Skin epidermis (tissue), 12 donors: ENCODE data around the gene MEPCE.
"Not testable (repeated sequence)": the region's sequence is repeated elsewhere in the genome, so short reads cannot be mapped to it uniquely, and the experiment has no call there.

ENCODE experiments used
- H3K27ac ChIP-seq, 21 experiments: fragments of 200-600 bp; sonication (generic) in 11 of 21; one replicate each; pipeline ENCODE4 v1.5.0; 2020; ENCODE audit warnings: mild to moderate bottlenecking in 3 of 21, inconsistent platforms in 2 of 21, moderate library complexity in 2 of 21
- H3K4me3 ChIP-seq, 7 experiments: fragments of 200-600 bp; sonication (generic) in 2 of 7; one replicate each; pipeline ENCODE4 v1.5.0; 2020; ENCODE audit warnings: inconsistent platforms in 2 of 7, mild to moderate bottlenecking in 2 of 7, moderate library complexity in 1 of 7

MEPCE gene, protein sequence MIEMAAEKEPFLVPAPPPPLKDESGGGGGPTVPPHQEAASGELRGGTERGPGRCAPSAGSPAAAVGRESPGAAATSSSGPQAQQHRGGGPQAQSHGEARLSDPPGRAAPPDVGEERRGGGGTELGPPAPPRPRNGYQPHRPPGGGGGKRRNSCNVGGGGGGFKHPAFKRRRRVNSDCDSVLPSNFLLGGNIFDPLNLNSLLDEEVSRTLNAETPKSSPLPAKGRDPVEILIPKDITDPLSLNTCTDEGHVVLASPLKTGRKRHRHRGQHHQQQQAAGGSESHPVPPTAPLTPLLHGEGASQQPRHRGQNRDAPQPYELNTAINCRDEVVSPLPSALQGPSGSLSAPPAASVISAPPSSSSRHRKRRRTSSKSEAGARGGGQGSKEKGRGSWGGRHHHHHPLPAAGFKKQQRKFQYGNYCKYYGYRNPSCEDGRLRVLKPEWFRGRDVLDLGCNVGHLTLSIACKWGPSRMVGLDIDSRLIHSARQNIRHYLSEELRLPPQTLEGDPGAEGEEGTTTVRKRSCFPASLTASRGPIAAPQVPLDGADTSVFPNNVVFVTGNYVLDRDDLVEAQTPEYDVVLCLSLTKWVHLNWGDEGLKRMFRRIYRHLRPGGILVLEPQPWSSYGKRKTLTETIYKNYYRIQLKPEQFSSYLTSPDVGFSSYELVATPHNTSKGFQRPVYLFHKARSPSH

DNA sequence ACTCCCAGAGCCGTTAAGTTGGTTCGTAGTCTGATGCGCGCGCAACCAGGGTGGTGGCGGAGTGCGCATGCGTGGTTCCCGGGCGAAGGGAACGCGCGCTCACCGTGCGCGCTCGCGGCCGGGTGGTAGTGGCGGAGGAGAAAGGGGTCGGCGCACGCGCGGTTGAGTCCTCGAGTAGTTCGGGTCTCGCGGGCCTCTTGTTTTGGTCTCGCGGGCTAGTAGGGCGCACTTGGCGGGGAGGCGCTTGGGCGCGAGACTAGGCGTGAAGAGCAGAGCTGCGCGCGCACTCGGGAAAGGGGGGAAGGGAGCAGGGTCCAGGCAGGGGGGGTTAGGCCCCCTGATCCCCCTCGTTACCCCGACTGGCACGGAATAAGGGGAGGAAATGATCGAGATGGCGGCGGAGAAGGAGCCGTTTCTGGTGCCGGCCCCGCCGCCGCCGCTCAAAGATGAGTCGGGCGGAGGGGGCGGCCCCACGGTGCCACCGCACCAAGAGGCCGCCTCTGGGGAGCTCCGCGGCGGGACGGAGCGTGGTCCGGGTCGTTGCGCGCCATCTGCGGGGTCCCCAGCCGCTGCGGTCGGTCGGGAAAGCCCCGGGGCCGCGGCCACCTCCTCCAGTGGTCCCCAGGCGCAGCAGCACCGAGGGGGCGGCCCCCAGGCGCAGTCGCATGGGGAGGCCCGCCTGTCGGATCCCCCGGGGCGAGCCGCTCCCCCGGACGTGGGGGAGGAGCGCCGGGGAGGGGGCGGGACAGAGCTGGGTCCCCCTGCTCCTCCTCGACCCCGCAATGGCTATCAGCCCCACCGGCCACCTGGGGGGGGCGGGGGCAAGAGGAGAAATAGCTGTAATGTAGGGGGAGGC lies at the start of gene MEPCE:
Gene MEPCE, plus strand, starts transcription at position 195 of the 856 bp plus-strand sequence. Its CDS starts 188 bp downstream, at position 383.
- peak within 1 kb of the TSS; percentile 95 to 100 (median 99) for H3K27ac ChIP-seq
- H3K4me3 ChIP-seq, result peak within 1 kb of the TSS; percentile 60 to 94 (median 92)

DNA sequence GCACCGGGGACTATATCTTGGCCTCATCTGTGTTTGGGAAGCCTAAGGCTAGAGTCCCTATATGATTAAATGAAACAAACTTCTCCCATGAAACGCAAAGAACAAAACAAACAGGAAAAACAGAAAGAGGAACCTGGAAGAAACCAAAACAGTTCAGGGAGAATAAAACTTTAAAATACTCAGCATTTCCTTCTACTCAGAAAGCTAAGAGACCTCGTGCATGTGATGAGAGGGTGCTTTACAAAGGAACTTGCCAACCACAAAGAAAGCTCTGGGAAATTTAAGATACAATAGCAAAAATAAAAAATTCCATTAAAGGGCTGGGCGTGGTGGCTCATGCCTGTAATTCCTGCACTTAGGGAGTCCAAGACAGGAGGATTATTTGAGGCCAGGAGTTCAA lies 49.4 kb upstream of the MEPCE start:
- Histone ChIP-seq H3K4me3 (no peak overlapping the region), H3K27ac (peak overlapping the region in 10 of 21 experiments; percentile 0 to 76 (median 53))

DNA sequence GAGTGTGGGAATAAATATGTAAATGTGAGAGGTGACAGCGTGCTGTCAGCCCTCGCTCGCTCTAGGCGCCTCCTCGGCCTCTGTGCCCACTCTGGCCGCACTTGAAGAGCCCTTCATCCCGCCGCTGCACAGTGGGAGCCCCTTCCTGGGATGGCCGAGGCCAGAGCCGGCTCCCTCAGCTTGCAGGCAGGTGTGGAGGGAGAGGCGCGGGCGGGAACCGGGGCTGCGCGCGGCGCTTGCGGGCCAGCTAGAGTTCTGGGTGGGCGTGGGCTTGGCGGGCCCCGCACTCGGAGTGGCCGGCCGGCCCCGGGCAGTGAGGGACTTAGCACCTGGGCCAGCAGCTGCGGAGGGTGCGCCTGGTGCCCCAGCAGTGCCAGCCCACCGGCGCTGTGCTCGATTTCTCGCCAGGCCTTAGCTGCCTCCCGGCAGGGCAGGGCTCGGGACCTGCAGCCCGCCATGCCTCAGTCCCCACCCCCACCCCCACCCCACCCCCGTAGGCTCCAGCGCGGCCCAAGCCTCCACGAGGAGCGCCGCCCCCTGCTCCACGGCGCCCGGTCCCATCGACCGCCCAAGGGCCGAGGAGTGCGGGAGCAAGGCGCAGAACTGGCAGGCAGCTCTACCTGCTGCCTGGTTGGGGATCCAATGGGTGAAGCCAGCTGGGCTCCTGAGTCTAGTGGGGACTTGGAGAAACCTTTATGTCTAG lies 47.9 kb upstream of the MEPCE start:
- H3K27ac ChIP-seq, H3K4me3 ChIP-seq: not testable (repeated sequence)

DNA sequence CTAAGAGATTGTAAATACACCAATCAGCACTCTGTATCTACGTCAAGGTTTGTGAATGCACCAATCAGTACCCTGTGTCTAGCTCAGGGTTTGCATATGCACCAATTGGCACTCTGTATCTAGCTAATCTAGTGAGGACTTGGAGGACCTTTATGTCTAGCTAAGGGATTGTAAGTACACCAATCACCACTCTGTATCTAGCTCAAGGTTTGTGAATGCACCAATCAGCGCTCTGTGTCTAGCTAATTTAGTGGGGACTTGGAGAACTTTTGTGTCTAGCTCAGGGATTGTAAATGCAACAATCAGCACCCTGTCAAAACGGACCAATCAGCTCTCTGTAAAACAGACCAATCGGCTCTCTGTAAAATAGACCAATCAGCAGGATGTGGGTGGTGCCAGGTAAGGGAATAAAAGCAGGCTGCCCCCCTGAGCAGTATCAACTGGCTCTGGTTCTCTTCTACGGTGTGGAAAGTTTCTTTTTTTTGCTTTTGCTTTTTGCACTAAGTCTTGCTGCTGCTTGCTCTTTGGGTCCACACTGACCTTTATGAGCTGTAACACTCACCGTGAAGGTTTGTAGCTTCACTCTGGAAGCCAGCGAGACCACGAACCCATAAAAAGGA lies 47.3 kb upstream of the MEPCE start:
- H3K4me3 ChIP-seq, result not testable (repeated sequence)

DNA sequence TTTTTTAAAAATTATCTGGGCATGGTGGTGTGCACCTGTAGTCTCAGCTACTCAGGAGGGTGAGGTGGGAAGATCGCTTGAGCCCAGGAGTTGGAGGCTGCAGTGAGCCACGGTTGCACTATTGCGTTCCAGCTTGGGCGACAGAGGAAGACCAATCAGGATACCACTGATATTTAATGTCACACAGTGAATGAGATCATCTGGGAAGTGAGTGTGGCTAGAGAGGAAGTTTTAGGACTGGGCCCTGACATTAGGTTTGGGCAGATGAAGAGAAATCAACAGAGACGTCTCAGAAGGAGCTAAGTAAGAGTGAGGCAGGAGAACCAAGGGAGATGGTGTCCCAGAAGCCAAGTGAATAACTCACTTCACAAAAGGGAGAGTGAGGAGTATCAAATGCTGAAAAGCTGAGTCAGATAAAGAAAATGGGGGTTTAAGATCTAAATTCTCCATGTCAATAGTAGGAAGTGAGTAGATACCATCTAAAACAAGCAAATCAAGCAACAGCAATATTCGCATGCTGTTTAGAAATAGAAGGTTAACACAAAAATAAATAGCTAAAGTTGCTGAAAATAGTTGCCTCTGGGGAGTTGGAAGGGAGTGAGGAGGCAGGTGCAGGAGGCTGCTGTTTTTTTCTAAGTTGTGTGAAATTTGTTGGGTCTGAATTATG lies 44.9 kb upstream of the MEPCE start:
- H3K27ac ChIP-seq, result peak overlapping the region in 1 of 21 experiments; percentile 16

More for the DNA sequence above, 47.3 kb upstream of the MEPCE start:
- H3K27ac ChIP-seq, result peak overlapping the region in 6 of 21 experiments; percentile 8 to 59 (median 32)

DNA sequence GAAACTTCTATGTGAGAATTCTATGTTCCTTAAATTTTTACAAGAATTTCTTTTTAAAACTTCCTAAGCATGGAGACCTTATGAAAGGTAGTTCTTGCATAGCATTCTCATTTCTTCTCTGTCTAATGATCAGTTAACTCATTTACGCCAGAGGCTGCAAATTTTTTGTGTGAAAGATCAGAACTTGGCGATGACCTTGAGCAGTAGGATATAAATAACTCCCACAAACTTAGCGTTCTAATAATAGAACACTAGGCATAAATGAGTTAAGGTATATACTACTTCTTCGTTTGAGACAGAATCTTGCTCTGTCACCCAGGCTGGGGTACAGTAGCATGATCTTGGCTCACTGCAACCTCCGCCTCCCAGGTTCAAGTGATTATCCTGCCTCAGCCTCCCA lies 42.7 kb upstream of the MEPCE start:
- Histone ChIP-seq H3K4me3 (no peak overlapping the region), H3K27ac (no peak overlapping the region)

More for the DNA sequence above, 44.9 kb upstream of the MEPCE start:
- no peak overlapping the region for H3K4me3 ChIP-seq

DNA sequence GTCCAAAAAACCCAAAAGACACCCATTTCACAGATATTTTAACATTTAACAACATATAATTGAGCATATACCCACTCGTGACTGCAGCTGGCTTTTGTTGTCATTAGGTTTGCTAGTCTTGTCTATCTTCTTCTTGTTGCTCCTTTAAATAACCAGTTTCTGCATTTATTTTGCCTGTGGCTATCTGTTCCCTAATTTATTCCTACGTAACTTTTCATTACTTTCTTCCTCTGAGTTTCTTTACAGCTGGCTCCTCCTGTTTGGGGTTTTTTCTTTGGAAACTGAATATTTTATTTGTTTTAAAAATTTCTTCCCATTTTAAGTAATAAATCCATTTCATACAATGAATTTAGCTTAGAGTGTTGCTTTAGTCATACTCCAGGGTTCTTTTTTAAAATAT lies 41.9 kb upstream of the MEPCE start:
- no peak overlapping the region for H3K4me3 ChIP-seq
- no peak overlapping the region for H3K27ac ChIP-seq

DNA sequence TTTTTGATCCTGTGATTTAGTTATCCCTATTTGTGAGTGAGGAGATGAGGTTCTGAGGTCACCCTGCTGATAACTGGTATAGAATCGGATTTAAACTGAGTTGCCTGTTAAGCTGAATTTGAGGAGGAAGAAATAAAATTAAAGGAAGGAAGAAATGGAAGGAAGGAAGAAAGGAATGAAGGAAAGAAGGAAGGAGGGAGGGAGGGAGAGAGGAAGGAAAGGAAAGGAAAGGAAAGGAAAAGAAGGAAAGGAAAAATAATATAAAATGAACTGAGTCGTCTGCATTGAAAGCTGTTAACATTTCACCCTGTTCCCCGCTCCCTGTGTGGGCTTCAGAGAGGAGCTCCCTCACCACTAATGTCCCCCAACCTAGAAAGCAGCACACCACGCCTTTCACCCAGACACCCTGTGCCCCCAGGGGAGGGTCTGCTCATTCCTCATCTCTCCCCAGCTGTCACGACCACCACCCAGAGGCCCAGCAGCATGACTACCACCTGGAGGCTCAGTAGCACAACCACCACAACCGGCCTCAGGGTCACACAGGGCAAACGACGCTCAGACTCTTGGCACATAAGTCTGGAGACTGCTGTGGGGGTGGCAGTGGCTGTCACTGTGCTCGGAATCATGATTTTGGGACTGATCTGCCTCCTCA lies 40.1 kb upstream of the MEPCE start:
- Histone ChIP-seq H3K4me3 (no peak overlapping the region), H3K27ac (no peak overlapping the region)

DNA sequence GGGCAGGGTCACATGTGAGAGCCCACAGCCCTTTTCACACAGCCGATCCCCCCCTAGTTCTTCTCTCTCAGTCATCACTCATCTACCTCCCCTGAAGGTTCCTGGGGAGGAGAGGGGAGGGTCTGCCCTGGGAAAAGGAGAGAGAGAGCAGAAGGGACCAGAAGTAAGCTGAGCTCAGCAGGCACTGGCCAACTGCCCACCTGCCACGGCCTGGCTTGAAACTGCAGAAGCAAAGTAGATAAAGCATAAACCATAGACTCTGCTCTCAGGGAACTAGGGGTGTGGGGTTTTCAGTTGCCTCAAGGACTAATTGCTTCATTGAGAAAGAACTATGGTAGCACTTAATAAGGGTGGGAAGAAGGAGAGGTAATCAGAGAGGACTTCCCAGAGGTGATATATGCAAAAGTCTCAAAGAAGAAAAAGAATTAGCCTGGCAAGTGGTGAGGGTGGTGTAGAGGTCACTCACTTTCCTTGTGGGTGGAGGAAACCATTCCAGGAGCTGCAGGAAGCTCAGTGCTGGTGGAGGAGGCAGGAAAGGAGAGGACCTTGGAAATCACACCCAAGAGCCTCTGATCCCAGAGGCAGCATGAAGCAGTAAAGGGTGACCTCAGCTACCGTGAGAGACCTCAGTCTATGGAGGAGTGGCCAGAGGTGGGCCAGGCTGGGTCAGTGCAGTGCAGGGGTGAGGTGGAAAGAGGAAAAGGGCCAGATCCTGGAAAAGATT lies 39.2 kb upstream of the MEPCE start:
- no peak overlapping the region for H3K27ac ChIP-seq

DNA sequence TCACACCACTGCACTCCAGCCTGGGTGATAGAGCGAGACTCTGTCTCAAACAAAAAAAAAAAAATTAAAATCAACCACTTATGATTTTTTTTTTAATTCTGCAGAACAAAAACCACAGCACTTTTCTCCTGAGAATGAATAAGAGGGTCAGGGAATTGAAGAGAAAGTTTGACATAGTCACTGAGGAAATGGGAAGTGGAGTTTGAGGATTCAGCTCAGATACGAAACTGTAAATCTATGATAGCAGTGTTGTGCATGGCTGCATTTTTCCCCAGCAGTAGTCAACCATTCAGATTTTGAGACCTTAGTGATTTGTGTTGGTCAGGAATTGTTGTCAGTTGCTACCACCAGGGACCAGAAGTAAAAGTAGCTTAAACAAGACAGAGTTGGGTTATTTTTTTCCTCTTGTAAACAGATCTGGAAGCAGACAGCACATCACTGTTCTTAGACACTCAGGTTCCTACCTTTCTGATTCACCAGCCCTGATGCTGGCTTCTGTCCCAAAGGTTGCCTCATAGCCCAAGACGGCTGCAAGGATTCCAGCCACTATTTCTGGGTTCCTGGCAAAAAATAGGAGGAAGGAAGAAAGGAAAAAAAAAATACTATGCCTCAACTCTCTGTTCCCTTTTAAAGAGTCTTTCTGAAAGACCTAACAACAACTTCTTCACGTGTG lies 36.3 kb upstream of the MEPCE start:
- Histone ChIP-seq H3K4me3 (no peak overlapping the region), H3K27ac (no peak overlapping the region)

More for the DNA sequence above, 39.2 kb upstream of the MEPCE start:
- H3K4me3 ChIP-seq, result no peak overlapping the region

DNA sequence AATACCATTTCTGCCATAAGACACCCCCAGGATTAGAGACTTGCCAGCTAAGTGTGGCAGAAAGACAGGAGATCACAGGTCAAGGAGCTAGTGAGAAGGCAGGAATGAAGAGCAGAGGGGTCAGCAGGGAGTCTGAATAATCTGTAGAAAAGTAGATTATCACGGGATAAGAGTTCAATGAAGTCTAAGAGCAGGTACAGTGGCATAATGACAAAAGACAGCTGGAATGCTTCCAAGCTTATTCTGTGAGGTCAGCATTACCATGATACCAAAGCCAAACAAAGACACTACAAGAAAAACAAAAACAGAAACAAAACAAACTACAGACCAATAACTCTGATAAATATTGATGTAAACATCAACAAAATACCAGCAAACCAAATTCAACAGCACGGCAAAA lies 35.6 kb upstream of the MEPCE start:
- Histone ChIP-seq H3K27ac (no peak overlapping the region), H3K4me3 (no peak overlapping the region)

DNA sequence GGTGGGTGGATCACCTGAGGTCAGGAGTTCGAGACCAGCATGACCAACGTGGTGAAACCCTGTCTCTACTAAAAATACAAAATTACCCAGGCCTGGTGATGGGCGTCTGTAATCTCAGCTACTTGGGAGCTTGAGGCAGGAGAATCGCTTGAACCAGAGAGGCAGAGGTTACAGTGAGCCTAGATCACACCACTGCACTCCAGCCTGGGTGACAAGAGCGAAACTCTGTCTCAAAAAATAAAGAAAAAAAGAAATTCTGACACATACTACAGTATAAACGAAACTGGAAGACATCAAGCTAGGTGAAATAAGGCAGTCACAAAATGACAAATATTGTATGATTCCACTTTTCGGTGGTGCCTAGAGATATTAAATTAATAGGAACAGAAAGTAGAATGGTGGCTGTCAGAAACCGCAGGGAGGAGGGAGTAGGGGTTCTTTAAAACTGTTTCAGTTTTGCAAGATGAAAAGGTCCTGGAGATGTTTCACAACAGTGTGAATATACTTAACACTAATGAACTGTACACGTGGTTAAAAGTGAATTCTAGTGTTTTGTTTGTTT lies 33.1 kb upstream of the MEPCE start:
- peak overlapping the region in 5 of 21 experiments; percentile 37 to 76 (median 44) for H3K27ac ChIP-seq
- no peak overlapping the region for H3K4me3 ChIP-seq

DNA sequence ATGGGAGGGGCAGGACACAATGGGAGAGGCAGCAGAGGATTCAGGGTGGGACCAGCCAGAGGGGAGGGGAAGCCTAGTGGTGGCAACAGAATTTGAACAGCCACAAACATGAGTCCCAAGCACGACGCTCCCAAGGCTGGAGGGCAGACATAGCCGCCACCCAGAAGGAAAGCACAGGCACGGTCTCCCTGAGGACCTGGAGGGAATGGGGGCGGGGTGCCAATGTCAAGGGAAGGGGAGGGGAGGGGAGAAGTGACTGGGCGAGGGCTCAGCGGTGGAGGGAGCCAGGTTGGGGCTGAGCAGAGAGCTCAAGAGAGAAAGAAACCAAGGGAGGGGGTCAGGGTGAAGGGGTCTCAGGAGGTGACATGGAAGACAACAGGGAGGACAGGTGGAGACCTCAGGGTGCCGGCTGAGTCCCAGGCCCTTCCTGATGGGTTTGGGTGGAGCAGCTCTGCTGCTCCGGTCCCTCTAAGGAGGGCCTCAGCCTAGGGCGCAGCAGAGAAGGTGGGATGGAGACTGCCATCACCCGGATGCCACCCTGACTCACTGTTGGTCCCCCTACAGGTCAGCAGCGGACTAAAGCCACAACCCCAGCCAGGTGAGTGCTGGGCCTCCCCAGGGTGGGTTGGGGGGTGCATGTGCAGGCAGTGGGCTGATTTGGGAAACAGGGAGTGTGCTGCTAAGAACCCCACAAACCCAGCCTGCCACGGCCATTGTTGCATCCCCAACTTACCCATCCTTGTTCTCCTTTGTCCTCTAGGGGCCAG lies 32.1 kb upstream of the MEPCE start:
- Histone ChIP-seq H3K27ac (peak overlapping the region in 3 of 21 experiments; percentile 37 to 76 (median 57)), H3K4me3 (no peak overlapping the region)

DNA sequence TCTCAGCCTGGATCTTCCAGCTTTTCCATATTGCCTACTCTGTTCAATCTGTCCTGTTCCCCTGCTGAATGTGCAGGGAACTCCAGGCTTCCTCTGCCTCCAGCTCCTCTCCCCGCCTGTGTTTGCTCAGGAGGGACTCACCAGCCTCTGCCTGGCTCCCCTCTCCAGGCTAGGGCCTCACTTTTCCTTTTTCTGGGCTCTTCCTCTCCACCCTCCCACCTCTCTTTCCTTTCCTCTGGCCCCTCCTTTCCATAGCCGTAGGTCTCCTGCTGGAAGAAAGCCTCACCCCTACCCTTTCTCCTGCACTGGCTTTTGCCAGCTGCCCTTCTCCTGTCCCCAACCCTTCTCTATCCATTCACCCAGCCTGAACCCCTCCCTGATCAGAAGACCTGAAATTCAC lies 31.4 kb upstream of the MEPCE start:
- no peak overlapping the region for H3K4me3 ChIP-seq
- no peak overlapping the region for H3K27ac ChIP-seq

DNA sequence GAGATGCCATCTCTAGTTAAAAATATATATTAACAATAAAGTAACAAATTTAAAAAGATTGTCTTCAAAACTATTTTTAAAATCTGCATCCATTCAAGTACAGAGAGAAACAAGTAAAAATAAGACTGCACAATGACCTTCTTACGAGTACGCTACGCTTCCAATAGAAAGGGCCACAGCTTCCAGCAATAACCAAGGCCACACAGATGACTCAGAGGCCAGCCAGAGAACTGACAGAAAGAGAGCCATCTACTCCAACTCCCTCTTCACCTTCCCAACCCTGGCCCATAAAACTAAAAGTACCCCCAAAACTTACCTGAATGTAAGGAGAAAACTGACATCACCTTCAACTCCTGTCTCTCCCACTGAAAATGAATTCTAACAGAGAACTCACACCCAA lies 29.6 kb upstream of the MEPCE start:
- no peak overlapping the region for H3K4me3 ChIP-seq
- no peak overlapping the region for H3K27ac ChIP-seq

DNA sequence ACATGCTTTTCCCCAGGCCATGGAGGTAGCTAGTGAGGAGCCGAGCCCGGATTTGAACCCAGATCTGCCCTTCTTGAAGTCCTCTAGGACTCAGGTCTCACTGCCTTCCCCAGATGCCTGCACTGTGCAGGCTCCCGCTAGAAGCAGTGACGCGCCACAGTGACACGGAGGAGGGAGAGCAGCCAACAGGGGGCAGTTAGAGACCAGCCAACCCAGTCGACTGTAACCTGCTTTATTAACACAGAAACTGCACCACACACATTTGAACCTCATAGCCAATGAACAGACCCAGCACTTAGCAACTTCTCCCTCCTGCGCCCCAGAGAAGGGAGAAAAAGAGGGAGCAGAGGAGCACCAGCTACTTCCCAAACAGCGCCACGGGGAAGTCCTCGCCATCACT lies 29.0 kb upstream of the MEPCE start:
- Histone ChIP-seq H3K4me3 (no peak overlapping the region), H3K27ac (no peak overlapping the region)
